WI38 (cell line): ENCODE data around the gene TMIE.

Source experiments
- H3K4me3 ChIP-seq: 2 replicates; pipeline ENCODE4 v1.5.1; 2011; ENCODE audit warnings: low read depth, mild to moderate bottlenecking, control low read depth, low read length
- TF ChIP-seq, protein P1 (sequence below): IDR thresholded peaks from 2 replicates; pipeline ENCODE4 v1.5.1; 2012; ENCODE audit warnings: low read depth, mild to moderate bottlenecking, control low read depth, low read length

TMIE gene

DNA sequence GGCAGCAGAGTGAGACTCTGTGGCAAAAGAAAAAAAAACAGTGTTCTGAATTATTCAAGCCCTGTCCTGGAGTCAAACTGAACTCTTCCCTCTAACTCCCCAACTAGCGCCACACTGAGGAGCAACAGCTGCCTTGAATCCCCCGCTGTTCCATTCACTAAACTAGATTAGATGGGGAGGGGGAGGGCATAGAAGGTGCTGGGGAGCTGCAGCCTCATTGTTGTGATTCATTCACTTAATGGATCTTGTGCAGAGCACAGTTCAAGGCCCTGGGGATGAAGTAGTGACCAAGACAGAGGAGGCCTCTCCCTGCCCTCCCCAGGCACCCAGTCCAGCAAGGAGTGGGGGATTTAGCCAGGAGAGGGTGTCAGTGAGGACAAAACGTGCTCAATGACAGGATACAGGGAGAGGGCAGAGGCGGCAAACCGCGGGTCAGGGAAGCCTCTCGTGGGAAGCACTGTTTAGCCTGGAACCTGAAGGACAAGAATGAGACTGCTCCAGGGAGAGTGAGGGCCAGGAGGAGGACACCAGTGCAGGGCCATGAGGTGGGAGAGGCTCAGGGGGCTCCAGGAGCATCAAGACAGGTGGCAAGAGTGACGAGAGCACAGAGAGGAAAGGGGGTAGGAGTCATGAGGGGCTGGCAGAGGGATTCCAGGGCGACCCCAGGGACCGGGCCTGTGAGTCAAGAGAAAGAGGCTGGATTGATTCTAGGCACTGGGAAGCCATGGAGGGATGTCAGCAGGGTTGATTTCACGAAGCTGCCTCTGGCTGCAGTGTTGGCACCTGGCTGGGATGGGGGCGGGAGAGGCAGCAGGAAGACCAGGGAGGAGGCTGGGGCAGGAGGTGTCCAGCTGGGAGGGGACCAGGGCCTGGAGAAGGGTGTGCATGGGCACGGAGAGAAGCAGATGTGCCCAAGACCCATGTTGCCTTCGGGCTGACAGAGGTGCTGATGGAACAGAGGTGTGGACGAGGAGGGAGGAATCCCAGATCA is 39.1 kb upstream of the TMIE start:
- TF ChIP-seq, protein P1, sequence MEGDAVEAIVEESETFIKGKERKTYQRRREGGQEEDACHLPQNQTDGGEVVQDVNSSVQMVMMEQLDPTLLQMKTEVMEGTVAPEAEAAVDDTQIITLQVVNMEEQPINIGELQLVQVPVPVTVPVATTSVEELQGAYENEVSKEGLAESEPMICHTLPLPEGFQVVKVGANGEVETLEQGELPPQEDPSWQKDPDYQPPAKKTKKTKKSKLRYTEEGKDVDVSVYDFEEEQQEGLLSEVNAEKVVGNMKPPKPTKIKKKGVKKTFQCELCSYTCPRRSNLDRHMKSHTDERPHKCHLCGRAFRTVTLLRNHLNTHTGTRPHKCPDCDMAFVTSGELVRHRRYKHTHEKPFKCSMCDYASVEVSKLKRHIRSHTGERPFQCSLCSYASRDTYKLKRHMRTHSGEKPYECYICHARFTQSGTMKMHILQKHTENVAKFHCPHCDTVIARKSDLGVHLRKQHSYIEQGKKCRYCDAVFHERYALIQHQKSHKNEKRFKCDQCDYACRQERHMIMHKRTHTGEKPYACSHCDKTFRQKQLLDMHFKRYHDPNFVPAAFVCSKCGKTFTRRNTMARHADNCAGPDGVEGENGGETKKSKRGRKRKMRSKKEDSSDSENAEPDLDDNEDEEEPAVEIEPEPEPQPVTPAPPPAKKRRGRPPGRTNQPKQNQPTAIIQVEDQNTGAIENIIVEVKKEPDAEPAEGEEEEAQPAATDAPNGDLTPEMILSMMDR, result no peak
- H3K4me3 ChIP-seq, result no peak overlapping the region

DNA sequence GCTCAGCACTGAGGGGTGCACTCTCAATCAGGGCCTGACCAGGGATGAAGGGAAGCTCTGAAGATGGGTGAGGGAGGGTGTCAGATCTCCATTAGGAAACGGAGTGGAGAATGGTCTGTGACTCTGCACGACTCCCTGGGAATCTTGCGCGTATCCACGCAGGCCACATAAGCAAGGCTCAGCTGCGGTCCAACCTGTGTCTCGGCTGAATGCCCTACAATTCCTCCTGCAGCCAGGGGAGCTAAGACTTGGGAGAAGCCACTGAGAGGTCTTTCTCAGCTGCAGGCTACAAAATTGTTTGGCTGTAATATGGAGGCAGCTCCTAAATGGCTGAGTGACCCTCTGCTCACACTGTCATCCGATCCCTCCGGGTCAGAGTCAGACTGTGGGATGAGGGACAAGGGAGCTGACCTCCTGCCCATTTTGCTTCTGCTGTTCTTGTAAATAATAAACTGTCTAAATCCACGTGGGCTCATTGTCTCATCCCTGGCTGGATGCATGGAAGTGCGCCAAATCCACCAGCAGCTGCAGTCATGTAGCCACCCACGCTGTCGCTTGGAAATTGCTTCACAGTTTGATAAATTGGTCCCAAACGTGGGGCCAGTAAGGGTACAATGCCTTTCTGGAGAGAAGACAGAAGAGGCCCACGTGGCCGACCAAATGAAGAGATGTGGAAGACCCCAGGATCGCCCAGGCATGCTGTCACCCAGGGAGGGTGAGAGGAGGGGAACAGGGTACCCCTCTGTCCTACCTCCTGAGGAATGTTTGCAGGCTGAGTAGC is 38.2 kb upstream of the TMIE start:
- no peak overlapping the region for H3K4me3 ChIP-seq
- TF ChIP-seq, protein P1, result no peak

DNA sequence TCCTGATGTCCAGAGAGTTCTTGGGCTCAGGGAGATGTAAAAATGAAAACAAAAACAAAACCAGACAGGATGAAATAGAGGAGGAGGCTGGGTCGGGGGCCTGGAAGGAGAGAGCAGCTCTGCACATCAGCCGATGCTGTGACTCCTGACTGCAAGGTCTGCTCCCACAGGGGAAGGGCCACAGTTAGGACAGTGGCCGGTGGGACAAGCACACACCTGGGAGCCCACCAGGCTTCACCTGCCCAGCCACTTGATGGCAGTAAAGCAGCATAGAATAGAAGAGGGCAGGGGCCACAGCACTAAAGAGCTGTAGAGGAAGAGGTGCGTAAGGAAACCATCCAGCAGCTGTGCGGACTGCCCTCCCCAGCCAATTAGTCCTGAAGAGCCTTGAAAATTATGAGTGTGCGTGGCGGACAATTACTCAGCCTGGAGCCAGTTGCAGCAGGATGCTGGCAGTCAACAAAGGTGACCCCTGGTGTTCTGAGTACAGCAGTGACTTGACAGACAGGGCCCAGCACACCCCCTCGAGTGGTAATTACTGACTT is 37.5 kb upstream of the TMIE start:
- TF ChIP-seq, protein P1, result no peak
- no peak overlapping the region for H3K4me3 ChIP-seq

DNA sequence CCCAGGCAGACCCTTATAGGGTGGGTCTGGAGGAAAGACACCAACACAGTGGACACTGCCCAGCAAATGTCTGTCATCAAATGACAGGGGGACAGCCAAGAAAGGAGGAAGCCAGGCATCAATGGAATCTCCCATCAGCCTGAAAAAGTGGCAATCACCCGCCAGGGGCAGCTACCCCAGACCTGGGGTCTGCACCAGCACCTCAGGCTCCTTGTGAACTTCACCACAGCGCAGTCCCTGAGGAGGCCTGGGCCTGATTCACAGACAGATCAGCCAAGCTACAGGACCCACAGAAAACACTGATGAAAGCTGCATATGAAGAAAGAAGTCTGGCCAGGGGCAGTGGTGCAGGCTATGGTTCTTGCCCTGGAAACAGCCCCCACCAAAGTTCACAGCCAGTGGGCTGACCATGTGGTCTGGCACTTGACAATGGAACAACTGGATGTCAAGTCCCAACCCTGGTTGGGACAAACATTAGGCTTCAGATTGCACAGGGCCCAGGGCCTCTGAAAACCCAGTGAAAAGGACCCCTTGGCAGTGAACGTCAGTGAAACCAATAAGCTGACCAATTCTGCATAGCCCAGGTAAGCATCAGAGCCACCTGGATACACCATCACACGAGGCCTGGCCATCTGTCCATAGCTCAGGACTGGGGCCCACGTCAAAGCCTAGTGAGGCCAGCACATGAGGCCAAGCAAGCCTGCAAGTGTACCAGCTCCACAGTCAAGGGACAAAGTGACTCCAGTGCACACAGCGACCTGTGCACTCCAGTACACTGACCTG is 36.8 kb upstream of the TMIE start:
- TF ChIP-seq, protein P1, result no peak
- H3K4me3 ChIP-seq, result no peak overlapping the region

DNA sequence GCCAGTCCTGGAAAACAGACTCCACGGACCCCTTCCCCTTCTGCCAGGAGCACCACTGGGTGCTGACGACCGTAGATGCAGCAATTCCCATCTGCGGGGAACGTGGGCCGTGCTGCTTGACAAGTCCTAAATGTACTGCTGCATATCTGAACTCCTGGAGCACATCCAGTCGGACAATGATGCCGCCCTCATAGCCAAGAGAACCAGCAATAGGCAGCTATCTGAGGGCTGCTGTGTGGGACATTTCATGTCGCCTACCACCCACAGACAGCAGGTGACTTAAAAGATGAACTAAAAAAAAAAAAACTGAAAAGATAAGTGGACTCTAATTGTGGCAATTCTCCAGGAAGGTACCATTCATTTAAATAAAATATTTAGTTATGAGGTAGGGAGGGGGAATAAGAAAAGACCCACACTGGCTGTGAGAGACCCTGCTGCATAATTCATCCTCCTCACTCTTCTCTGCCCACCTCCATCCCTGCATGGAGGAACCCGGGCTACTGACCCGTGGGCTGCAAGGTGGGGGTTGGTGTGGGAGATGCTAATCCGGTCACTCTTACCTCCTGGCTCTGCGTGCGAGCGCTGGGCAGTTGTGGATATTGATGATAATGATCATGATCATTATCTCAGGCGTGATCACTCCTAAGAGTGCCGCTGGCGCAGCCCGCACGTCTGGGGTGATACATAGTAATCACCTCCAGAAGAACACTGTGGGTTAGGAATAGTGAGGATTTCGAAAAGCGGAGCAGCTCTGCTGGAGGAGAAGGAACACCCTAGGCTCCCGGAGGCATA is 36.0 kb upstream of the TMIE start:
- H3K4me3 ChIP-seq, result no peak overlapping the region
- TF ChIP-seq, protein P1, result no peak

DNA sequence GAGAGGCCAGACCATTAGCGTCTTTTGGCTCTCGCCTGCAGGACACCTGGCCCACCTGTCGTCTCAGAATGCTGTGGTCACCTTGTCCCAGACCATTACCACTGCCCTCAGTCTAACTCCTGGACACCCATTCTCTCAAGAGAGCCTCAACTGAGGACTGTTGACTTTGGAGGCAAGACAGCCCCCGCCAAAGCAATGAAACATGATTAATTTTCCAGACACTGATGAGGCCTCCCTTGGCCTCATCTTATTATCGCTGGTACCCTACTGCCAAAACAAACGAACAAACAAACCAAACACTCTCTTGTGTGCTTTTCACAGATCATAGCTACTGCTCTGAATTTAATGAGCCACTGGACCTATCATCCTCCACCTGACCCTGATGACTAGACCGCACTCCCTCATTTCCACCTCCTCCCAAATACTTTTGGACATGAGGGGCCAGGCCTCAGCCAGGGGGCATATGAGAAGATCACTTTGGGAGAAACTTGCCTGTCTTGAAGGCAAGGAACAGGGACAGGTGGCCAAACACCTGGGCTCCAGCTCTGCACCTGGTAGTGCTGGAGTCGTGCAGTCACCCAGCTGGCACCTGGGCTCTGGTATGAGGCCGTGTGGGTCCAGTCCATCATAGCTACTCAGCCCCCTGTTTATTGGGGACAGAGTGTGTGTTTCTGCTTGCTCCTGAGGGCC is 35.3 kb upstream of the TMIE start:
- TF ChIP-seq, protein P1, result no peak
- H3K4me3 ChIP-seq, result no peak overlapping the region
